GM21447 (cell line): ENCODE data around the gene PGAM2.
"Not testable (repeated sequence)": the region's sequence is repeated elsewhere in the genome, so short reads cannot be mapped to it uniquely, and the experiment has no call there.

Source experiments
- ATAC-seq: cut with Tn5 transposase; IDR thresholded peaks from one replicate; pipeline ENCODE4 v1.9.1; 2021; ENCODE audit not compliant: unreplicated experiment

The PGAM2 gene

GRCh38 chr7:44033971-44034844, 31.2 kb downstream of the PGAM2 start:
- not testable (repeated sequence) for ATAC-seq

GRCh38 chr7:44032031-44032430, 33.3 kb downstream of the PGAM2 start:
- ATAC-seq = not testable (repeated sequence)

- ATAC-seq = not testable (repeated sequence)
Observed at GRCh38 chr7:44031319-44031718, 34.0 kb downstream of the PGAM2 start.

- ATAC-seq = not testable (repeated sequence)
Observed at GRCh38 chr7:44030029-44030428, 35.3 kb downstream of the PGAM2 start.

- ATAC-seq = not testable (repeated sequence)
Observed at GRCh38 chr7:44029433-44029832, 35.9 kb downstream of the PGAM2 start.

GRCh38 chr7:44022796-44023467, 42.4 kb downstream of the PGAM2 start:
- not testable (repeated sequence) for ATAC-seq

GRCh38 chr7:44022069-44022468, 43.3 kb downstream of the PGAM2 start:
- ATAC-seq = not testable (repeated sequence)

GRCh38 chr7:44019825-44020224, 45.5 kb downstream of the PGAM2 start:
- ATAC-seq = not testable (repeated sequence)

- peak; percentile 93 for ATAC-seq
Observed at GRCh38 chr7:44018857-44019807, 46.2 kb downstream of the PGAM2 start.

- ATAC-seq = not testable (repeated sequence)
Observed at GRCh38 chr7:44015090-44015489, 50.3 kb downstream of the PGAM2 start.
